Spleen (tissue), 13 donors: Measurements from ENCODE around the gene LMOD3. TPM values are rescaled to one million over a fixed set of nuclear protein-coding genes. Genes with fewer than 3 reads are reported as not detected.

Experiments used
- DNase-seq: peaks from one replicate; pipeline ENCODE4 v3.0.0-alpha.2; 2020
- H3K27ac ChIP-seq, 8 donors: fragments of 200-600 bp; sonication (generic) in 7 of 8; 1 replicate in 4 of 8; 2 replicates in 4 of 8; pipeline versions ENCODE4 v1.5.0 to v1.8.0; 2016 to 2021; ENCODE audit warnings: inconsistent platforms in 4 of 8, mild to moderate bottlenecking in 4 of 8, moderate library complexity in 1 of 8
- H3K27me3 ChIP-seq, 7 donors: fragments of 200-600 bp; sonication (generic) in 6 of 7; replicated peaks in 1 of 7; 1 replicate in 4 of 7; 2 replicates in 3 of 7; pipeline versions ENCODE4 v1.5.0 to v1.8.0; 2016 to 2021; ENCODE audit warnings: inconsistent platforms in 3 of 7, mild to moderate bottlenecking in 1 of 7
- H3K36me3 ChIP-seq, 6 donors: fragments of 200-600 bp; sonication (generic) in 5 of 6; 1 replicate in 4 of 6; 2 replicates in 2 of 6; pipeline versions ENCODE4 v1.5.0 to v1.8.0; 2016 to 2021; ENCODE audit warnings: inconsistent platforms in 2 of 6
- H3K4me1 ChIP-seq, 6 donors: fragments of 200-600 bp; sonication (generic) in 5 of 6; 1 replicate in 3 of 6; 2 replicates in 3 of 6; pipeline versions ENCODE4 v1.5.0 to v1.8.0; 2016 to 2021; ENCODE audit warnings: inconsistent platforms in 3 of 6
- H3K4me3 ChIP-seq, 8 donors: fragments of 200-600 bp; sonication (generic) in 7 of 8; 1 replicate in 4 of 8; 2 replicates in 4 of 8; pipeline versions ENCODE4 v1.5.0 to v1.8.0; 2016 to 2021; ENCODE audit warnings: inconsistent platforms in 4 of 8, mild to moderate bottlenecking in 4 of 8, moderate library complexity in 2 of 8
- H3K9me3 ChIP-seq, 8 donors: fragments of 200-600 bp; sonication (generic) in 7 of 8; 1 replicate in 4 of 8; 2 replicates in 4 of 8; pipeline versions ENCODE4 v1.5.0 to v1.8.0; 2016 to 2021; ENCODE audit warnings: inconsistent platforms in 4 of 8
- CTCF ChIP-seq, 11 experiments: fragments of 200-600 bp in 7 of 11; fragments of 450-650 bp in 4 of 11; sonication (generic) in 4 of 11; IDR thresholded peaks in 8 of 11; conservative IDR thresholded peaks in 3 of 11; 1 replicate in 7 of 11; 2 replicates in 4 of 11; pipeline versions ENCODE4 v1.4.0 to v1.8.0; 2016 to 2021; ENCODE audit warnings: antibody characterized with exemption in 11 of 11, inconsistent platforms in 4 of 11, mild to moderate bottlenecking in 1 of 11
- POLR2A ChIP-seq, 3 donors: fragments of 450-650 bp; IDR thresholded peaks; one replicate each; pipeline ENCODE4 v1.5.1; 2017; ENCODE audit warnings: antibody characterized with exemption in 3 of 3, mild to moderate bottlenecking in 1 of 3
- POLR2AphosphoS5 ChIP-seq, 3 donors: sonication (generic); formaldehyde crosslinking; IDR thresholded peaks; one replicate each; pipeline ENCODE4 v1.5.1; 2017; ENCODE audit warnings: antibody characterized with exemption in 3 of 3
- WGBS, 5 donors: extraction: QIAGEN DNeasy Blood & Tissue Kit in 3 of 5; methylation state at CpG; one replicate each; pipeline versions ENCODE4 v1.1.5 to v1.1.7; 2013 to 2018; 5-methylcytosine and 5-hydroxymethylcytosine counted together
- intact Hi-C: fragments of 100-400 bp; cut with DNase I; formaldehyde crosslinking; loops from one replicate; pipeline ENCODE4 v1.15.0; 2023; ENCODE audit warnings: low total_unique reads
- long read RNA-seq, 2 donors: transcript quantifications; one replicate each; lab custom pipeline, GENCODE V29; 2026
- polyA plus RNA-seq, 3 donors: library from polyadenylated mRNA; stranded (reverse); fragments of 200-250 nt; gene quantifications; one replicate each; pipeline ENCODE4 v1.2.1, GENCODE V29; 2013
- total RNA-seq, 7 donors: library from RNA; depleted of rRNA in 3 of 7; stranded (reverse); fragments of >200 nt in 3 of 7; fragmentation: NEBNext Ultra II Directional in 4 of 7; extraction: Animal tissue kit (Norgen Biotek cat#: 25700) in 4 of 7; gene quantifications; one replicate each; pipeline versions ENCODE4 v1.1.0 to v1.2.1, GENCODE V29; 2016 to 2021
- donor health status: healthy with polysubstance abuse.
- donor health status: DM: no; HTN: no; CAD: no; lungs with moderate emphysema.
- donor health status: DM: no; HTN: no; CAD: no.
- donor health status: Bipolar disorder and iron deficiency.
- donor health status: healthy.
- donor health status: DM: no; HTN: no; CAD: no.
- donor health status: DM: yes; HTN: yes; CAD: no.

Gene LMOD3
- total RNA-seq (1 to 10 TPM in 1 of 7 donors, under 1 TPM in 5, not detected in 1; 0.10 to 1.2 (median 0.40) TPM), polyA plus RNA-seq (under 1 TPM; 0.10 to 0.26 (median 0.14) TPM)
- long read RNA-seq, donor 1: 0 reads
- long read RNA-seq, donor 2, full-length matches to known transcripts: 1 of 1 reads
- long read RNA-seq, donor 2, partial matches to known transcripts: 0 of 1 reads
- long read RNA-seq, donor 2, other reads (novel, unspliced or antisense): 0 of 1 reads

DNA sequence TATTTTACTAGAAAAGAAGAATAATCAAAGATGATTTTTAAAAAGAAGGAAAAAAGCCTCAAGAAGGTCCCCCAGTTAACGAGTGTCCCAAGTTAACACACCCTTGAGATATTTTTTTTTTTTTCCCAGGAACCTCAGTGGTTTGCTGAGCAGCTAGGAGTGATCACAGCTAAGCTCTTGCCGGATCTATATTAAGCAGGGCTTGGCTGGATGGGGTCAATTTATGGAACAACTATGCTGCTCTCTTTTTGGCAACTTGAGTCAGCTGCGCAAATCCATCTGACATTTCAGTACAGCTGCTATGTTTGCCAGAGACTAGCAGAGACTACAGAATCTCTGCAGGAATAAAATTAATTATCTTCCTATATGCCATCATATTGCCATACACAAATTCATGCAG lies at the start of gene LMOD3:
Gene LMOD3 (minus strand): TSS at position 193 of the 400 bp plus-strand sequence. CDS start 209 bp downstream, outside the sequence.
- WGBS, 5 donors: 77 to 85% (median 80%) methylated on average over 3 of the region's 3 CpGs

GRCh38 chr3:69172058-69172457 lies 49.7 kb upstream of the LMOD3 start:
- Histone ChIP-seq H3K9me3 (no peaks in the 10 kb centered on the region), H3K27ac (no peak overlapping the region), H3K36me3 (peaks cover 0 to 70% (median 13%) of the 10 kb centered on the region in 6 donors), H3K27me3 (no peaks in the 10 kb centered on the region), H3K4me1 (peaks cover 0 to 17% (median 0%) of the 10 kb centered on the region in 6 donors), H3K4me3 (no peak overlapping the region)
- 98 to 100% (median 98%) methylated on average over 1 of the region's 1 CpG for WGBS, 5 donors
- no peak for DNase-seq
- intact Hi-C loops: no loop called here
- TF ChIP-seq CTCF (IDR thresholded peaks at IDR 0.05 in 8 of 11, conservative IDR thresholded peaks at IDR 0.05 in 3 of 11): no peak
- no peak for TF ChIP-seq POLR2AphosphoS5 (IDR thresholded peaks at IDR 0.05)
- no peak for TF ChIP-seq POLR2A (IDR thresholded peaks at IDR 0.05)

More for the DNA sequence above, at the start of gene LMOD3:
- Histone ChIP-seq H3K4me3 (no peak within 1 kb of the TSS), H3K27ac (peak within 1 kb of the TSS in 1 of 8 donors; percentile 7), H3K4me1 (peaks cover 0 to 18% (median 10%) of the 10 kb centered on the region in 6 donors), H3K36me3 (no peaks in the 10 kb centered on the region), H3K27me3 (no peaks in the 10 kb centered on the region), H3K9me3 (no peaks in the 10 kb centered on the region)
- intact Hi-C loops: no loop called here
- TF ChIP-seq CTCF (IDR thresholded peaks at IDR 0.05 in 8 of 11, conservative IDR thresholded peaks at IDR 0.05 in 3 of 11) (no peak), POLR2A (IDR thresholded peaks at IDR 0.05) (no peak), POLR2AphosphoS5 (IDR thresholded peaks at IDR 0.05) (no peak)
- DNase-seq: no peak

DNA sequence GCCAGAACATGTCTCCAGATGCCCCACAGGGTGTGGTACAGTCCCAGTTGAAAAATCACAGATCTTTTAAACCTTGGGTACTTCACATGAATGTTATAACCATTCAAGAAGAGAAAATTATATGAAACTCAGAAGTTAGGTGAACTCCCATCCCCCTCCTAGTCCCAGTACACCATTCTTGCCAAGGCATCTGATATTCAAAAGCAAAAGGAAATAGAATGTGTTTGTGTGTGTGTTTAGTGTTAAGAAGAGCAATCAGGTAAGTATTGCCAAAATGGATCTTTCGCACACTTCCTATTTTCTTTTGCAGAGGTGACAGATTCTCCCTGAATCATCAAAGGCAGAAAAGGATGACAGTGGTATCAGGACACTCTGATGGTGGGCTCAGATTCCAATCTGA lies 44.1 kb upstream of the LMOD3 start:
- DNase-seq: no peak
- Histone ChIP-seq H3K9me3 (no peaks in the 10 kb centered on the region), H3K27me3 (no peaks in the 10 kb centered on the region), H3K4me3 (no peak overlapping the region), H3K36me3 (peaks cover 0 to 22% (median 2%) of the 10 kb centered on the region in 6 donors), H3K4me1 (peaks cover 0 to 11% (median 0%) of the 10 kb centered on the region in 6 donors), H3K27ac (no peak overlapping the region)
- WGBS, 5 donors: 90 to 100% (median 92%) methylated on average over 1 of the region's 1 CpG
- intact Hi-C loops: loop anchor here (10.0 kb wide), 1 partner anchor 258 kb away; no protein-coding TSS in a partner anchor
- no peak for TF ChIP-seq POLR2A (IDR thresholded peaks at IDR 0.05)
- TF ChIP-seq POLR2AphosphoS5 (IDR thresholded peaks at IDR 0.05): no peak
- no peak for TF ChIP-seq CTCF (IDR thresholded peaks at IDR 0.05 in 8 of 11, conservative IDR thresholded peaks at IDR 0.05 in 3 of 11)

- no peak for DNase-seq
- intact Hi-C loops: loop anchor here (10.0 kb wide), 1 partner anchor 259 kb away; no protein-coding TSS in a partner anchor
- WGBS, 5 donors: 91 to 95% (median 93%) methylated on average over 4 of the region's 4 CpGs
- TF ChIP-seq POLR2AphosphoS5 (IDR thresholded peaks at IDR 0.05) (no peak), POLR2A (IDR thresholded peaks at IDR 0.05) (no peak), CTCF (IDR thresholded peaks at IDR 0.05 in 8 of 11, conservative IDR thresholded peaks at IDR 0.05 in 3 of 11) (no peak)
- H3K36me3 ChIP-seq: peaks cover 0 to 15% (median 0%) of the 10 kb centered on the region in 6 donors
- peaks cover 0 to 13% (median 0%) of the 10 kb centered on the region in 6 donors for H3K4me1 ChIP-seq
- no peaks in the 10 kb centered on the region for H3K9me3 ChIP-seq
- no peak overlapping the region for H3K27ac ChIP-seq
- no peak overlapping the region for H3K4me3 ChIP-seq
- no peaks in the 10 kb centered on the region for H3K27me3 ChIP-seq
Observed at GRCh38 chr3:69165744-69166143, 43.3 kb upstream of the LMOD3 start.
